HepG2 (cell line): ENCODE results near the gene WNT9A.

Source experiments
- FOXJ3 ChIP-seq: sonication (generic); formaldehyde crosslinking; IDR thresholded peaks from 2 replicates; pipeline ENCODE4 v1.4.0; 2020; ENCODE audit warnings: missing genetic modification reagents, mild to moderate bottlenecking, borderline replicate concordance
- POGK ChIP-seq: sonication (generic); formaldehyde crosslinking; conservative IDR thresholded peaks from 2 replicates; pipeline ENCODE4 v1.8.0; 2022; ENCODE audit warnings: mild to moderate bottlenecking, moderate library complexity, missing genetic modification reagents
- PRPF4 ChIP-seq: fragments of 200-400 bp; formaldehyde crosslinking; IDR thresholded peaks from 2 replicates; pipeline ENCODE4 v1.6.1; 2016; ENCODE audit warnings: low read length, low read depth; ENCODE audit not compliant: poor library complexity, severe bottlenecking
- ZNF598 ChIP-seq: sonication (generic); formaldehyde crosslinking; IDR thresholded peaks from 2 replicates; pipeline ENCODE4 v1.5.1; 2020; ENCODE audit warnings: mild to moderate bottlenecking, missing genetic modification reagents, borderline replicate concordance

GRCh38 chr1:227889047-227889862 is 58.5 kb downstream of the WNT9A start:
- TF ChIP-seq FOXJ3 (CRISPR knock-in tag) (no peak), ZNF598 (CRISPR knock-in tag) (no peak), POGK (CRISPR knock-in tag) (no peak), PRPF4 (no peak)
